Measurements from ENCODE around the gene THEMIS2. TPM values are rescaled to one million over a fixed set of nuclear protein-coding genes. Genes with fewer than 3 reads are reported as not detected.
A peak's percentile ranks its signal among the peaks of the same experiment; 100 is the strongest.
"Not testable (repeated sequence)": the region's sequence is repeated elsewhere in the genome, so short reads cannot be mapped to it uniquely, and the experiment has no call there.

The THEMIS2 gene
- total RNA-seq, 2 experiments from 2014 or later = 14.2 to 16.2 TPM

DNA sequence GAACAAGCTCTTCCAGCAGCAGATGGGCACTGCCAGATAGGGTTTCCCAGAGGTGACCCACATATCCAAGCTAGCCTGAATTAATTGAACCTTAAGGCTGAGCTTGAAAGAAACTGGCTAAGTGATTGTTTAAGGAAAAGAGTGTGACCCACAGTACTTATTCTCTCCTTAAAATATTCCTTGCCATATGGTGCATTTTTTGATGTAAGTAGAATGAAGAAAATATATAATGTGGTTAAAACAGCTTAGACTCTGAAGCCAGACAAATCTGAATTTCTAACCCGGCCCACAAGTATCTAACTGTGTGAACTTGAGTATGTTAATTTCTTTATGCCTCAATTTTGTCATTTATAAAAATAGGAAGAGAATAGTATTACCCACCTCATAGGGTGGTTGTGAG is 36.8 kb upstream of the THEMIS2 start:
- DNase-seq (no peak), ATAC-seq (no peak)
- Mint-ChIP-seq H3K9me3 (ENCODE audit: low read depth) (no peaks in the 10 kb centered on the region), H3K27ac (peak overlapping the region; percentile 52), H3K36me3 (ENCODE audit: low read depth) (peaks cover 39% of the 10 kb centered on the region), H3K4me1 (peaks cover 39% of the 10 kb centered on the region), H3K27me3 (no peaks in the 10 kb centered on the region), H3K4me3 (no peak overlapping the region)
- intact Hi-C loops (cut with DNase I, micrococcal nuclease) = no loop called here
- POLR2A ChIA-PET = interaction anchor here (1.1 kb wide), 1 partner anchor 62 kb away, joined by 3 read pairs; the partner anchor contains the start of gene STX12
- CTCF ChIA-PET = interaction anchor here (1.0 to 1.1 kb wide), 2 partner anchors 35 to 159 kb away, joined by 3 read pairs; no protein-coding TSS in a partner anchor

DNA sequence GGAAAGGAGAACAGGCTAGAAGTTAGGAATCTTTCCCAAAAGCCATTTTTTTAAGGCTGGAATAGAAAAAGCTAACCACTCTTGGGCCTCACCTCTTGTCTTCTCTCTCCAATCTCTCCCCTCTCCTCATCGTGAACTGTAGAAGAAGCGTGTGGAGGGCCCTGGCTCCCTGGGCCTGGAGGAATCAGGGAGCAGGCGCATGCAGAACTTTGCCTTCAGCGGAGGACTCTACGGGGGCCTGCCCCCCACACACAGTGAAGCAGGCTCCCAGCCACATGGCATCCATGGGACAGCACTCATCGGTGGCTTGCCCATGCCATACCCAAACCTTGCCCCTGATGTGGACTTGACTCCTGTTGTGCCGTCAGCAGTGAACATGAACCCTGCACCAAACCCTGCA is 22.4 kb upstream of the THEMIS2 start:
- H3K4me1 Mint-ChIP-seq = no peaks in the 10 kb centered on the region
- ChIA-PET CTCF (interaction anchor here (0.7 kb wide), 1 partner anchor 33 kb away, joined by 3 read pairs; no protein-coding TSS in a partner anchor), POLR2A (interaction anchor here (0.6 kb wide), 1 partner anchor 142 kb away, joined by 3 read pairs; no protein-coding TSS in a partner anchor)

DNA sequence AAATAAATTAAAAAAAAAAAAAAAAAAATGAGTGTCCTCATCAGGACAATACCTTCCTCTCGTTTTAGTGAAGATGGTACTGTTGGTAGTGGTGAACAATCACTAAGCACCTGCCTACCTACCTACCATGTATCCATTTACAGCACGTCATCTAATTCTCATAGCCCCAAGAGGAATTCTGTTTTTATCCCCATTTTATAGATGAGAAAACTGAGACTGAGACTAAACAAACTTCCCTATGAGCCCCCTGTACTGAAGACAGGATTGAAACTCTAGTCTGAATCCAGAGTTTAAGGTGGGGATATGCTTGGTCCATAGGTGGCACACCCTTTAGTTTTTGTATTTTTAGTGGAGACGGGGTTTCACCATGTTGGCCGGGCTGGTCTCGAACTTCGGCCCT is 17.3 kb upstream of the THEMIS2 start:
- ChIA-PET POLR2A (interaction anchor here (0.6 kb wide), 1 partner anchor 106 kb away, joined by 3 read pairs; no protein-coding TSS in a partner anchor), CTCF (interaction anchor here (0.5 kb wide), 1 partner anchor 108 kb away, joined by 3 read pairs; no protein-coding TSS in a partner anchor)

More for the DNA sequence above, 22.4 kb upstream of the THEMIS2 start:
- H3K36me3 Mint-ChIP-seq (ENCODE audit: low read depth) = peaks cover 39% of the 10 kb centered on the region
- H3K4me3 Mint-ChIP-seq = no peak overlapping the region
- ATAC-seq = no peak
- no peak for DNase-seq
- intact Hi-C loops (cut with DNase I, micrococcal nuclease) = no loop called here
- H3K27me3 Mint-ChIP-seq = no peaks in the 10 kb centered on the region
- H3K27ac Mint-ChIP-seq = no peak overlapping the region
- H3K9me3 Mint-ChIP-seq (ENCODE audit: low read depth) = no peaks in the 10 kb centered on the region

DNA sequence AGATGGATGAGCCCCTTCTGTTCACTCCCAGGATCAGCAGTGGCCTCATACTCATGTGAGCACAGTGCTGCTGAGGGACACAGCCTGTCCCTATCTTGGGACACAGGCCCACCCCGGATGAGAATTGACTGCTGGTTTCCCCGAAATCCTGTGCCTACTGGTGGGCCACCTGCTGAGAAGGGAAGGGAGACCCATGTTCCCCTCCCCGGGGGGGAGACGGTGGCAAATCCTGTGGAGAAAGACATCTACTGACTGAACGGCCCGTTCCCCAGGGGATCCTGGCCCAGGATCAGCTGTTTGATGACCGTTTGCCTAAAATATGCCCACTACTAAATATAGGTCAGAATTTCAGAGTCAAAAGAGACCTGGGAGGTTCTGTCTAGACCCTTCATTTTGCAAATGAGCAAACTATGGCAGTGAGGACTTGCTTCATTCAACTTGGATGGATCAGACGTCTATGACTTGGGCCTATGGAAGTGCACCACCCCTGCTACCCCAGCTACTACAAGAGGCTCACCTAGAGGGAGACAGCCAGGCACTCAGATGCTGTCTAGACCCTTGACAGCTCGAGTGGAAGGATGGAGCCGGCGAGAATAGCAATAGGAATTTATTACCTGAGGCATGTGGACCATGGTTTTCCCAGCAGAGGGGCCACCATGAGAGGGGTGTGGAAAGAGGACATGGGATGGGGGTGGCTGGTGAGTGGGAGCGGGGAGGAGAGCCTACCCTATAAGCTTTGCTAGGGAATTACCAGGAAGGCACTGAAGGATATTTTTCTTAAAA is 15.6 kb upstream of the THEMIS2 start:
- Mint-ChIP-seq H3K9me3 (ENCODE audit: low read depth) (no peaks in the 10 kb centered on the region), H3K27me3 (no peaks in the 10 kb centered on the region), H3K4me3 (no peak overlapping the region), H3K27ac (no peak overlapping the region), H3K4me1 (peaks cover 3% of the 10 kb centered on the region), H3K36me3 (ENCODE audit: low read depth) (peaks cover 2% of the 10 kb centered on the region)
- POLR2A ChIA-PET = interaction anchor here (0.6 kb wide), 1 partner anchor 47 kb away, joined by 5 read pairs; no protein-coding TSS in a partner anchor
- no peak for DNase-seq
- no peak for ATAC-seq
- CTCF ChIA-PET = interaction anchor here (0.7 to 2.7 kb wide), 13 partner anchors 19 to 503 kb away, joined by 3 to 21 read pairs (median 3); partner anchors contain the start of gene STX12
- intact Hi-C loops (cut with DNase I, micrococcal nuclease) = loop anchor here in 1 of 2 experiments (5.0 kb wide), 1 partner anchor 101 kb away; the partner anchor contains the start of gene XKR8

More for the DNA sequence above, 17.3 kb upstream of the THEMIS2 start:
- DNase-seq (no peak), ATAC-seq (no peak)
- no peaks in the 10 kb centered on the region for H3K27me3 Mint-ChIP-seq
- intact Hi-C loops (cut with DNase I, micrococcal nuclease) = loop anchor here in 1 of 2 experiments (5.0 kb wide), 1 partner anchor 102 kb away; the partner anchor contains the start of gene XKR8
- H3K27ac Mint-ChIP-seq = no peak overlapping the region
- no peaks in the 10 kb centered on the region for H3K9me3 Mint-ChIP-seq (ENCODE audit: low read depth)
- H3K4me1 Mint-ChIP-seq = peaks cover 3% of the 10 kb centered on the region
- peaks cover 16% of the 10 kb centered on the region for H3K36me3 Mint-ChIP-seq (ENCODE audit: low read depth)
- no peak overlapping the region for H3K4me3 Mint-ChIP-seq

DNA sequence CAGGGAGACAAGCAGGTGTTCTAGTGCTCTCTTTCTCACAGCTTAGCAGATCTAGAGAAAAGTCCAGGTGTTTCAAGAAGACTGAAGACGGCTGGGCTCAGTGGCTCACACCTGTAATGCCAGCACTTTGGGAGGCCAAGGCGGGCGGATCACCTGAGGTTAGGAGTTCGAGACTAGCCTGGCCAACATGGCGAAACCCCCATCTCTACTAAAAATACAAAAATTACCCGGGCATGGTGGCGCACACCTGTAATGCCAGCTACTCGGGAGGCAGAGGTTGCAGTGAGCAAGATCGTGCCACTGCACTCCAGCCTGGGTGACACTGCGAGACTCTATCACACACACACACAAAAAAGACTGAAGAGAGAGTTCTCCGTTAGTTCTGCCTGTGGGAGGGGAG is 14.8 kb upstream of the THEMIS2 start:
- POLR2A ChIA-PET; H3K27ac Mint-ChIP-seq; H3K36me3 Mint-ChIP-seq (ENCODE audit: low read depth); H3K27me3 Mint-ChIP-seq; DNase-seq; H3K4me1 Mint-ChIP-seq; ATAC-seq; H3K9me3 Mint-ChIP-seq (ENCODE audit: low read depth); H3K4me3 Mint-ChIP-seq: not testable (repeated sequence)
- intact Hi-C loops (cut with DNase I, micrococcal nuclease) = loop anchor here in 1 of 2 experiments (5.0 kb wide), 1 partner anchor 100 kb away; the partner anchor contains the start of gene XKR8
- CTCF ChIA-PET = interaction anchor here (0.7 to 2.7 kb wide), 18 partner anchors 18 to 502 kb away, joined by 3 to 21 read pairs (median 4); partner anchors contain the start of genes STX12 and XKR8

DNA sequence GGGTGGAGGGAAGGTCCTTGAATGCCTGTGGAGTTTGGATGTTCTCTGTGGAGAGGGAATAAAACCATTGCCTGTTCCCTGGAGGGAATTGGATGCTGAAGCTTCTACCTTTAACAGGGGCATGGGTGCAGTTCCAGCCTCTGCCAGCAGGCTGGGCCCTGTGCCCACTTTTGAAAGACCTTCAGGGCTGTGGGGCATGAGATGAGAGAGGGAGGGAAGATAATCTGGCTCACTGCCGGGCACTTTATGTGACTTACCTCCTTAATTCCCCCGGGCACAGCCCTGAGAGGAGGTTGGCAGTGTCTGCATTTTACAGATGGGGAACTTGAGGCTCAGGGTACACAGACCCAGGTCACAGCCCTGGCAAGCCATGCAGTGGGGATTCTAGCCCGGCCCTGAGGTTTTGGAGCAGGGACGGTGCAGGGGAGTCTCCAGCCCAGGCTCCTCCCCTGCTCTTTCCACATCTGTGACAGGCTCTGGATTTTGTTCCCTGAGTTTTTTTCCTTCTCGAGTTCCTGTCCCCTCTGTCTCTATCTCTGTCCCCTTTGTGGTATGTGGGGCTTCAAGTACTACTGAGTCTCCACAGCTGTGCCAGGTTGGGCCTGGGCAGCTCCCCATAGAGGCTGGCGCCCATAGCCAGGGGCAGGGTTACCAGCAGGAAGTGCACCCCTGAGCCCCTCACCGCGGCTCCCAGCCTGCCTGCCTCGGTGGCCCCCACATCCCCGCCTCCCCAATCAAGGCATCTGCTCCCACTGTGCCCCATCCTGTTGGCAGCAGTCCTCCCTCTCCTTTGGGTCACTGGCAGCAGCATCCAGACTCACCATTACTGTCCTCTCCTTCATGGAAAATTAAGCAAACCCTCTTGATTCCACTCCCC is 14.0 kb upstream of the THEMIS2 start:
- CTCF ChIA-PET = interaction anchor here (0.7 to 2.7 kb wide), 17 partner anchors 17 to 351 kb away, joined by 3 to 21 read pairs (median 4); partner anchors contain the start of genes STX12 and XKR8
- no peaks in the 10 kb centered on the region for H3K9me3 Mint-ChIP-seq (ENCODE audit: low read depth)
- H3K27me3 Mint-ChIP-seq = no peaks in the 10 kb centered on the region
- POLR2A ChIA-PET = interaction anchor here (0.6 kb wide), 2 partner anchors 135 to 145 kb away, joined by 5 to 8 read pairs; no protein-coding TSS in a partner anchor
- ATAC-seq = peak; percentile 97
- peak; percentile 90 for DNase-seq
- H3K4me3 Mint-ChIP-seq = no peak overlapping the region
- H3K36me3 Mint-ChIP-seq (ENCODE audit: low read depth) = no peaks in the 10 kb centered on the region
- intact Hi-C loops (cut with DNase I, micrococcal nuclease) = loop anchor here (1.0 to 5.0 kb wide), 5 partner anchors 99 to 351 kb away; partner anchors contain the start of gene XKR8 (in 1 of the 2)
- H3K27ac Mint-ChIP-seq = no peak overlapping the region
- peaks cover 9% of the 10 kb centered on the region for H3K4me1 Mint-ChIP-seq

DNA sequence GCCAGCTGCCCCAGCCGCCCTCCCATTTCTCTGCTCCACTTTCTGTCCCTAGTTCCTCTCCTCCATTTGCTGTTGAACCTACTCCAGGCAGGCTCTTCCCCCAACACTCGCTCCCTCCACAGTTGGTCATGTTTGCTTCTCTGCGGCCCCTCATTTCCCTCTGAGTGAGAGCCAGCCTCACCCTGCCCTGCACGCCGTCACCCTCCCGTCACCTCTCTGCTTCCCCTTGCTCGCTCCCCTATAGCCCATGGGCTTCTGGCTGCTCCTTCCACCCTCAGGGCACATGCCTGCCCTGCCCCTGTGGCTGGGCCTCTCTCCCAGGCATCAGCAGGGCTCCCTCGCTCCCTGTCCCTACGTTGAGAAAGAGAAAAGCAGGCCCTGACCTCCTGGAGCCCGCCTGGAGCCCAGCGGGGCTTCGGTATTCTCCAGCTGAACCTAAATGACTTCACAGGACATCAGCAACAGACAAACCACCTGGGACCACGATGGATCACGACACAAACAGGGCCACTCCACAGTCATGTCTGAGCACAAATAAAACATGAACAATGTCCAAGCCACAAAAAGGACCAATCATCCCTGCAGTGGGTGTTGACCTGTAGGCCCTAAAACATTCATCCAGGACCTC is 13.3 kb upstream of the THEMIS2 start:
- Mint-ChIP-seq H3K4me3 (no peak overlapping the region), H3K9me3 (ENCODE audit: low read depth) (no peaks in the 10 kb centered on the region), H3K27ac (no peak overlapping the region), H3K4me1 (peaks cover 16% of the 10 kb centered on the region), H3K36me3 (ENCODE audit: low read depth) (no peaks in the 10 kb centered on the region), H3K27me3 (no peaks in the 10 kb centered on the region)
- ChIA-PET CTCF (interaction anchor here (1.1 to 2.7 kb wide), 4 partner anchors 25 to 350 kb away, joined by 3 to 21 read pairs (median 4); no protein-coding TSS in a partner anchor), POLR2A (no interaction called here)
- DNase-seq (no peak), ATAC-seq (no peak)
- intact Hi-C loops (cut with DNase I, micrococcal nuclease) = loop anchor here (1.0 to 5.0 kb wide), 5 partner anchors 98 to 350 kb away; partner anchors contain the start of gene XKR8 (in 1 of the 2)

DNA sequence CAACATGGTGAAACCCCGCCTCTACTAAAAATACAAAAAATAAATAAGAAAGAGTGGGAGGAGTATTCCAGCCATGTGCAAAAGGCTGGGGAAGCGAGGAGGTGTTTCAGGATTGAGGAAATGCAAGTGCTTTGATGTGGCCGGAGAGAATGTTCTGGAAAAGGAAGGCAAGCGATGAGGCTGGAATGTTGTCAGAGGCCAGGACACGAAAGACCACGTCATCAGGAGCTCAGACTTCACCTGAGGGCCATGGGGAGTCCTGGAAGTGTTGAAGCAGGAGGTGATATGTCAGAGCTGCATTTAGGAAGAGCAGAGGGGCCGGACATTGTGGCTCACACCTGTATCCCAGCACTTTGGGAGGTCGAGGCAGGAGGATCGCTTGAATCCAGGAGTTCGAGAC is 10.9 kb upstream of the THEMIS2 start:
- Mint-ChIP-seq H3K9me3 (ENCODE audit: low read depth) (no peaks in the 10 kb centered on the region), H3K4me1 (peaks cover 24% of the 10 kb centered on the region), H3K36me3 (ENCODE audit: low read depth) (no peaks in the 10 kb centered on the region), H3K4me3 (no peak overlapping the region), H3K27ac (no peak overlapping the region), H3K27me3 (no peaks in the 10 kb centered on the region)
- intact Hi-C loops (cut with DNase I, micrococcal nuclease) = no loop called here
- ChIA-PET POLR2A (no interaction called here), CTCF (interaction anchor here (0.6 kb wide), 1 partner anchor 33 kb away, joined by 3 read pairs; no protein-coding TSS in a partner anchor)
- ATAC-seq (no peak), DNase-seq (no peak)

DNA sequence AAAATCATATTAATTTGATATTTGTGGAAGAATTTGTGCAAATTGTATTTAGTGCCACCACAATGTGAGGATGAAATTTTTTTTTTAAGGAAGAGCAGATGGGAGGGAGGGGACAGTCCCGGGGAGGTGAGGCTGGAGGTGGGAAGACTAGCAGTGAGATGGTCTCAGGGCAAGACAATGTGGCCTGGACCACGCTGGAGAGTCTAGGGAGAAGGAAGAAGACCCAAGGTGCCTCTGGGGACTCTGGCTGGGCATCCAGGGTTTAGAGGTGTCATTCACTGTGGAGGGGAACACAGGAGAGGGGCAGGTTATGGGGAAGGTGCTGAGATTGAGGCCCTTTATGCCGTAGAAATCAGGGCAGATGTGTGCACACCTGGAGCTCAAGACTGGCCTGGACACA is 10.3 kb upstream of the THEMIS2 start:
- H3K4me1 Mint-ChIP-seq = peaks cover 24% of the 10 kb centered on the region
- no peak overlapping the region for H3K4me3 Mint-ChIP-seq
- H3K9me3 Mint-ChIP-seq (ENCODE audit: low read depth) = no peaks in the 10 kb centered on the region
- ATAC-seq (no peak), DNase-seq (no peak)
- no peak overlapping the region for H3K27ac Mint-ChIP-seq
- no peaks in the 10 kb centered on the region for H3K27me3 Mint-ChIP-seq
- intact Hi-C loops (cut with DNase I, micrococcal nuclease) = no loop called here
- POLR2A ChIA-PET = no interaction called here
- H3K36me3 Mint-ChIP-seq (ENCODE audit: low read depth) = no peaks in the 10 kb centered on the region
- CTCF ChIA-PET = interaction anchor here (0.6 kb wide), 1 partner anchor 32 kb away, joined by 3 read pairs; no protein-coding TSS in a partner anchor

DNA sequence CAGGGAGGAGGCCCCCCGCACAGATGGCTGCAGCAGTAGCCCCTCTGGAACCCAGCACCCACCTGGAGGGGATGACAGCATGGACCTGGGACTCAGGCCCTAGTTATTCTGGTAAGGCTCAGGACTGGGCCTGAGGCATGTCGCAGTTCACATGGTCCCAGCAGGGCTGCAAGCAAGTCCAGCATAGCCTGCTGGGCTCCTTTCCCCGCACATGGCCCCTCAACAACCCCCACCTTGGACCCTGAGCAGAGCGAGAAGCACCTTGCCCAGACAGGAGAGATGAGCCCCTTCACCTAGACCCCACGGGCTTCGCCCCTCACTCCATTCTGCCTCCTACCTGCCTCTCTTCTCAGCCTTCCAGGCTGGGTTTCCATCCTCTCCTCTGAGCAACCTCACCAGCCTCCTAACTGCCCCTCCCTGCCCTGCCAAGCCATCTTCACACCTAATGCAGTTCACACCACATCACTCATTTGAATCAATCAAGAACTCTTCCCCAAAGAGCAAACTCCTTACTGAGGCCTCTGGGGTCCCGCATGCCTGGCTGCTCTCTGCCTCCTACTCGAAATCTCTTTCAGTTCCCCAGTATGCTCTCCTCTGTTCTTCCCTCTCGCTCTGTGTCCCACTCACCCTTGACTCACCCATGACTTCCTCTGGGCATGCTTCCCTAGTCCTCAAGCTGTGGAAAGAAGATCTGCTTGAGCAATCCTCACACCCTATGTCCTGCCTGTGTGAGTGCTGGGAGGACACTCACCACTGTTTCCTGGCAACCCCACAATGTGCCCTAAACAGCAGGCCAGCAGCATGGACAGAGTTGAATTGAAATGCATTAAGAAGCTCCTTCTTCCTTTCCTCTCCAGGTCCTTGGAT is 9.4 kb upstream of the THEMIS2 start:
- Mint-ChIP-seq H3K27ac (peak overlapping the region; percentile 29), H3K4me1 (peaks cover 26% of the 10 kb centered on the region), H3K36me3 (ENCODE audit: low read depth) (no peaks in the 10 kb centered on the region), H3K27me3 (no peaks in the 10 kb centered on the region), H3K4me3 (no peak overlapping the region), H3K9me3 (ENCODE audit: low read depth) (no peaks in the 10 kb centered on the region)
- DNase-seq (no peak), ATAC-seq (no peak)
- ChIA-PET POLR2A (no interaction called here), CTCF (interaction anchor here (1.8 kb wide), 1 partner anchor 77 kb away, joined by 4 read pairs; no protein-coding TSS in a partner anchor)
- intact Hi-C loops (cut with DNase I, micrococcal nuclease) = no loop called here
